ENCODE results near the gene NRIP1.

NRIP1 gene

DNA sequence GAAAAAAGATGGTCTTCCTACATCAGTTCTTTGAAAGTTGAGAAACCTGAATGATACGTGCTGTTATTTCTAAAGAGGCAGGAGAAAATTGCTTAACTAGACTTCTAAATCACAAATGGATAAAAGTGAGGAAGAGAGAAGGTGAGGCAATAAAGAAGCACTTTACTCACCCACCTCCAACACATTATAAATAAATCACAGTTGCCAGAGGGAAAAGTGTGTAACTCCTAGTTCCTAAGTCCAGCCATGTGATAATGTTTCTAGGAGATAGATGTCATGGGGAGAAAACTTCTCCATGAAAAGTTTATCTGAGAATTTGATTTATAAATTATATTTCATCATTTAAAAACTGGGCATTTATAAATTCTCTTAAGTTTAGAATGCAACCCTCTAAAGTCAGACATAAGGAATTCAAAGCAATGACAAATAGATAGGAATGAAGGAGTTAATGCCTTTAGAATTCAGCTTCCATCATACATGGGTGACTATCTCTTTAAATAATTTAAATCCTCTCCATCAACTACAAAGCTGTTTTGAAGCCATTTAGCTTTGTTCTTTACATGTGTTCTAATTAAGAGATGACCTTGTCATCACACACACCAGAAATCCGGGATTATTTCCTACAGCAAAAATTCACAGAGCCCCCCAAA is 60.0 kb downstream of the NRIP1 start:
- H2AFZ ChIP-seq (ENCODE audit: low read depth, low read length, severe bottlenecking) = no peak overlapping the region
- no peak overlapping the region for H3K9ac ChIP-seq (ENCODE audit: low read length)
- H3K79me2 ChIP-seq (ENCODE audit: insufficient read depth, low read length) = no peaks in the 10 kb centered on the region
- no peaks in the 10 kb centered on the region for H3K9me3 ChIP-seq (ENCODE audit: insufficient read depth, low read length)
- H3K27me3 ChIP-seq (ENCODE audit: low read length) = no peaks in the 10 kb centered on the region
- H3K36me3 ChIP-seq (ENCODE audit: low read length) = no peaks in the 10 kb centered on the region
- H4K20me1 ChIP-seq (ENCODE audit: low read depth, low read length) = no peaks in the 10 kb centered on the region
- no peaks in the 10 kb centered on the region for H3K9me2 ChIP-seq (replicated peaks; ENCODE audit: insufficient read depth, low read length)
- no peak overlapping the region for H3K4me3 ChIP-seq (ENCODE audit: insufficient read depth, low read length, poor library complexity, severe bottlenecking)
- TF ChIP-seq CTCF (IDR thresholded peaks at IDR 0.05; ENCODE audit: insufficient read depth, low read length, poor library complexity, severe bottlenecking) = no peak
- TF ChIP-seq EZH2phosphoT487 (conservative IDR thresholded peaks at IDR 0.05; ENCODE audit: low read length) = no peak
- no peak overlapping the region for H3K27ac ChIP-seq (ENCODE audit: low read depth, low read length)
- H3F3A ChIP-seq (ENCODE audit: insufficient read depth) = no peaks in the 10 kb centered on the region
- H3K4me2 ChIP-seq (ENCODE audit: low read depth, low read length, poor library complexity, severe bottlenecking) = no peak overlapping the region

DNA sequence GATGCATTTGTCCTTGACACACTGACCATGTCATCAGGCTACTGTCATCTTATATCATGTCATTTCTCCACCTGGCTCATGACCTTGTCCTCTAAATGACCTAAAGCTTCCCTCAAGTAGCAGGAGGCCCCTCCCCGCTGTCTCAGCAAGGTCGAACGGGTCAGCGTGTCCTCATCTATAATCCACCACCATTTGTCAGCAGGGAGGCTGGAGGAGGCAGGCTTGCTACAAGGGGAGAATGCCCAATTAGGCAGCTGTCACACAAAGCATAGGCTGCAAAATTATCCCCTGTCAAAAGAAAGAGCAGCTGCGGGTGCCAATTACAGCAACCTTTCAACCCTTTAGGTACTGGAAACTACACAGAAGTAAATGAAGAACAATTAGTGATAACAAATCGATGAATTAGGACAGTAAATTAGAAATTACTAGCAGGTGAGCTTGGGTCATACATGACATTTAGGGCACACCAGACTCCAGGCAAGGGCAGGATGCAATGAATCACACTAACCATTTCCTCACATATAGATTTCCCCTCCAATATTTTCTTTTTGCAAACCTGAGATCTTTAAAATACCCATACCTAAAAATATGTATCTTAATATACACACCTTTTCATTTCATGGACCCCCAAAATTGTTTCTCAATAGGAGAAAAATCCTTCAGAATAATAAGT is 61.2 kb downstream of the NRIP1 start:
- no peaks in the 10 kb centered on the region for H3K9me3 ChIP-seq (ENCODE audit: insufficient read depth, low read length)
- no peaks in the 10 kb centered on the region for H3K9me2 ChIP-seq (replicated peaks; ENCODE audit: insufficient read depth, low read length)
- no peak overlapping the region for H3K4me2 ChIP-seq (ENCODE audit: low read depth, low read length, poor library complexity, severe bottlenecking)
- no peaks in the 10 kb centered on the region for H4K20me1 ChIP-seq (ENCODE audit: low read depth, low read length)
- no peak overlapping the region for H3K27ac ChIP-seq (ENCODE audit: low read depth, low read length)
- no peaks in the 10 kb centered on the region for H3F3A ChIP-seq (ENCODE audit: insufficient read depth)
- H3K4me3 ChIP-seq (ENCODE audit: insufficient read depth, low read length, poor library complexity, severe bottlenecking) = no peak overlapping the region
- no peaks in the 10 kb centered on the region for H3K36me3 ChIP-seq (ENCODE audit: low read length)
- H3K27me3 ChIP-seq (ENCODE audit: low read length) = no peaks in the 10 kb centered on the region
- TF ChIP-seq CTCF (IDR thresholded peaks at IDR 0.05; ENCODE audit: insufficient read depth, low read length, poor library complexity, severe bottlenecking) (no peak), EZH2phosphoT487 (conservative IDR thresholded peaks at IDR 0.05; ENCODE audit: low read length) (no peak)
- H3K9ac ChIP-seq (ENCODE audit: low read length) = no peak overlapping the region
- no peak overlapping the region for H2AFZ ChIP-seq (ENCODE audit: low read depth, low read length, severe bottlenecking)
- no peaks in the 10 kb centered on the region for H3K79me2 ChIP-seq (ENCODE audit: insufficient read depth, low read length)

DNA sequence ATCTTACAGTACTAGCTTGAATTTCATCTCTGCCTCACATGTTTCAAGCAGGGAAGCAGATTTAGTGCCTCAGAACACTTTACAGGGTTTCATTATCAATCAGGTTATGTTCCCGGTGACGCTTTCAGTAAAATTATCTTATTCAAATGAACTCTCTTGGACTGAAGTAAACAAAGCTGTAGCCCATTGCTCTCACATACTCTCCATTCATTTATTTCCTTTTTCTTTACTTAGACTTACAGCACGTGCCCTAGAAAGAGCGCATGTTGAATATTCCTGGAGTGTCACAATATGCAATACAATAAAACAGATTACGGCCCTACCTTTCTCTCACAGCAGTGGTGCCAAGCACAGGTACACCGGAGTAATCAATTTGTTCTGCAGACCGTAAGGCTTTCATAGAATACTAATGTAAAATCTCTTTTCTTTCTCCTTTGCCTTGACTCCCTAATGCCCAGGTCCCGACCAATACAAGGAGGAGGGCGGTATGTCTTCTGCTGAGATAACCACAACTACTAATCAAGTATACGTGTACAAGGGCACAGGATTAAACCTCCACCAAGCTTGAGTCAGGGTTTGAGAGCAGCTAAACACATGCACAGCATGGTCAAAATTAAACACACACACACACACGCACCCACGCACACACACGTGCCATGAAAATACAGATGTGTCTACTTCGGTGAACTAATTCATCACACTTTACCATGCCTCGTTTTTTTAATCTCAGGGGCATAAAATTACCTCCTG is 62.8 kb downstream of the NRIP1 start:
- H3K9me2 ChIP-seq (replicated peaks; ENCODE audit: insufficient read depth, low read length) = no peaks in the 10 kb centered on the region
- H3K27ac ChIP-seq (ENCODE audit: low read depth, low read length) = no peak overlapping the region
- H3F3A ChIP-seq (ENCODE audit: insufficient read depth) = no peaks in the 10 kb centered on the region
- H3K4me2 ChIP-seq (ENCODE audit: low read depth, low read length, poor library complexity, severe bottlenecking) = no peak overlapping the region
- H3K27me3 ChIP-seq (ENCODE audit: low read length) = no peaks in the 10 kb centered on the region
- H3K9ac ChIP-seq (ENCODE audit: low read length) = no peak overlapping the region
- H3K36me3 ChIP-seq (ENCODE audit: low read length) = no peaks in the 10 kb centered on the region
- H2AFZ ChIP-seq (ENCODE audit: low read depth, low read length, severe bottlenecking) = no peak overlapping the region
- no peaks in the 10 kb centered on the region for H3K79me2 ChIP-seq (ENCODE audit: insufficient read depth, low read length)
- H3K9me3 ChIP-seq (ENCODE audit: insufficient read depth, low read length) = no peaks in the 10 kb centered on the region
- TF ChIP-seq CTCF (IDR thresholded peaks at IDR 0.05; ENCODE audit: insufficient read depth, low read length, poor library complexity, severe bottlenecking) (no peak), EZH2phosphoT487 (conservative IDR thresholded peaks at IDR 0.05; ENCODE audit: low read length) (no peak)
- H3K4me3 ChIP-seq (ENCODE audit: insufficient read depth, low read length, poor library complexity, severe bottlenecking) = no peak overlapping the region
- no peaks in the 10 kb centered on the region for H4K20me1 ChIP-seq (ENCODE audit: low read depth, low read length)

Measured in SU-DHL-6 (cell line).